GM23248 (cell line): ENCODE measurements around the gene LAMTOR2. TPM values are rescaled to one million over a fixed set of nuclear protein-coding genes. Genes with fewer than 3 reads are reported as not detected.

Experiments
- DNase-seq: peaks from one replicate; pipeline ENCODE4 v3.0.0-alpha.2; 2015
- H2AFZ ChIP-seq: fragments of 200-600 bp; sonication (generic); 2 replicates; pipeline ENCODE4 v1.6.1; 2016; ENCODE audit warnings: antibody characterized with exemption
- H3F3A ChIP-seq: fragments of 200-600 bp; sonication (generic); 2 replicates; pipeline ENCODE4 v1.6.1; 2016; ENCODE audit warnings: mild to moderate bottlenecking, antibody characterized with exemption, mixed run types; ENCODE audit not compliant: insufficient read depth
- H3K27ac ChIP-seq: fragments of 200-600 bp; sonication (generic); 2 replicates; pipeline ENCODE4 v1.5.1; 2016; ENCODE audit warnings: mild to moderate bottlenecking
- H3K27me3 ChIP-seq: fragments of 200-600 bp; sonication (generic); replicated peaks from 2 replicates; pipeline ENCODE4 v1.6.1; 2016; ENCODE audit warnings: mild to moderate bottlenecking; ENCODE audit not compliant: insufficient read depth
- H3K36me3 ChIP-seq: fragments of 200-600 bp; sonication (generic); 2 replicates; pipeline ENCODE4 v1.6.1; 2016; ENCODE audit warnings: low read depth, mild to moderate bottlenecking
- H3K4me1 ChIP-seq: fragments of 200-600 bp; sonication (generic); 2 replicates; pipeline ENCODE4 v1.6.1; 2016; ENCODE audit warnings: mild to moderate bottlenecking; ENCODE audit not compliant: insufficient read depth
- H3K4me2 ChIP-seq: fragments of 200-600 bp; sonication (generic); one replicate; pipeline ENCODE4 v1.6.1; 2016; ENCODE audit warnings: mild to moderate bottlenecking; ENCODE audit not compliant: unreplicated experiment
- H3K4me3 ChIP-seq: fragments of 200-600 bp; sonication (generic); 2 replicates; pipeline ENCODE4 v1.5.1; 2016; ENCODE audit warnings: mild to moderate bottlenecking
- H3K79me2 ChIP-seq: fragments of 200-600 bp; sonication (generic); 2 replicates; pipeline ENCODE4 v1.6.1; 2016; ENCODE audit warnings: mild to moderate bottlenecking; ENCODE audit not compliant: insufficient read depth
- H3K9ac ChIP-seq: fragments of 200-600 bp; sonication (generic); 2 replicates; pipeline ENCODE4 v1.6.1; 2016; ENCODE audit warnings: mild to moderate bottlenecking
- H3K9me2 ChIP-seq: fragments of 200-600 bp; sonication (generic); 2 replicates; pipeline ENCODE4 v1.6.1; 2016; ENCODE audit warnings: mixed run types, mild to moderate bottlenecking, moderate library complexity; ENCODE audit not compliant: insufficient read depth
- H3K9me3 ChIP-seq: fragments of 200-600 bp; sonication (generic); one replicate; pipeline ENCODE4 v1.6.1; 2017; ENCODE audit warnings: low read depth
- H4K20me1 ChIP-seq: fragments of 200-600 bp; sonication (generic); 2 replicates; pipeline ENCODE4 v1.6.0; 2016; ENCODE audit not compliant: insufficient read depth
- EZH2 ChIP-seq: fragments of 200-600 bp; sonication (generic); IDR thresholded peaks from 2 replicates; pipeline ENCODE4 v1.6.1; 2018; ENCODE audit warnings: antibody characterized with exemption, mild to moderate bottlenecking; ENCODE audit not compliant: insufficient read depth, poor library complexity, severe bottlenecking
- EZH2phosphoT487 ChIP-seq: fragments of 200-600 bp; sonication (generic); IDR thresholded peaks from 2 replicates; pipeline ENCODE4 v1.6.1; 2018; ENCODE audit warnings: antibody characterized with exemption, moderate library complexity, mild to moderate bottlenecking, low read depth; ENCODE audit not compliant: insufficient read depth
- WGBS, 2 experiments: methylation state at CpG; one replicate each; pipeline ENCODE4 v1.1.6; 2015 to 2017; ENCODE audit warnings: low lambda C conversion rate in 2 of 2, low coverage in 1 of 2; ENCODE audit errors: missing lambda C conversion rate in 2 of 2; 5-methylcytosine and 5-hydroxymethylcytosine counted together
- in situ Hi-C: fragments of 300-500 bp; cut with MboI; formaldehyde crosslinking; loops from 2 replicates; pipeline ENCODE4 v1.15.0; 2020
- polyA plus RNA-seq: library from polyadenylated mRNA; unstranded; fragments of >200 nt; fragmentation: Nextera tagmentation; extraction: Ambion mirVana; gene quantifications from 2 replicates; pipeline ENCODE4 v1.2.1, GENCODE V29; 2016
- total RNA-seq: library from RNA; depleted of rRNA; stranded (reverse); fragments of >200 nt; shearing (Covaris generic); gene quantifications from 2 replicates; pipeline ENCODE4 v1.2.3, GENCODE V29; 2014; rRNA removed

LAMTOR2 gene
- total and polyA plus RNA-seq, 2 experiments from 2014 or later, result 41.3 to 143 TPM

- peaks cover 9% of the 10 kb centered on the region for H3F3A ChIP-seq
- H3K9me2 ChIP-seq, result no peaks in the 10 kb centered on the region
- peak; percentile 97 for DNase-seq
- TF ChIP-seq EZH2 (no peak), EZH2phosphoT487 (no peak)
- no peaks in the 10 kb centered on the region for H3K9me3 ChIP-seq
- H3K4me3 ChIP-seq, result peak overlapping the region; percentile 63
- no peaks in the 10 kb centered on the region for H4K20me1 ChIP-seq
- 12 to 15% methylated on average over 15 of the region's 15 CpGs for WGBS, 2 experiments
- peaks cover 49% of the 10 kb centered on the region for H3K4me1 ChIP-seq
- no peak overlapping the region for H2AFZ ChIP-seq
- H3K36me3 ChIP-seq, result no peaks in the 10 kb centered on the region
- peaks cover 15% of the 10 kb centered on the region for H3K79me2 ChIP-seq
- no peaks in the 10 kb centered on the region for H3K27me3 ChIP-seq
- in situ Hi-C loops, result no loop called here
- H3K9ac ChIP-seq, result peak overlapping the region; percentile 97
- H3K4me2 ChIP-seq, result peak overlapping the region; percentile 77
- H3K27ac ChIP-seq, result peak overlapping the region; percentile 99
These were observed 49.7 kb downstream of the LAMTOR2 start for GRCh38 chr1:156104065-156104810.

- peaks cover 15% of the 10 kb centered on the region for H3K79me2 ChIP-seq
- no peaks in the 10 kb centered on the region for H4K20me1 ChIP-seq
- peak; percentile 92 for DNase-seq
- WGBS, 2 experiments, result 13 to 18% methylated on average over 10 to 11 of the region's 11 CpGs
- peak overlapping the region; percentile 30; the same call in 1 of the 2 replicates for H2AFZ ChIP-seq
- TF ChIP-seq EZH2phosphoT487, result no peak
- TF ChIP-seq EZH2, result no peak
- no peaks in the 10 kb centered on the region for H3K36me3 ChIP-seq
- no peaks in the 10 kb centered on the region for H3K27me3 ChIP-seq
- H3K9me3 ChIP-seq, result no peaks in the 10 kb centered on the region
- H3K27ac ChIP-seq, result peak overlapping the region; percentile 99
- peak overlapping the region; percentile 97 for H3K9ac ChIP-seq
- no peaks in the 10 kb centered on the region for H3K9me2 ChIP-seq
- H3K4me3 ChIP-seq, result peak overlapping the region; percentile 52
- H3F3A ChIP-seq, result peaks cover 9% of the 10 kb centered on the region
- peak overlapping the region; percentile 77 for H3K4me2 ChIP-seq
- in situ Hi-C loops, result no loop called here
- H3K4me1 ChIP-seq, result peaks cover 49% of the 10 kb centered on the region
These were observed 50.6 kb downstream of the LAMTOR2 start for GRCh38 chr1:156104861-156105832.

GRCh38 chr1:156106624-156107488 is 52.3 kb downstream of the LAMTOR2 start:
- in situ Hi-C loops, result no loop called here
- 14 to 15% methylated on average over 14 of the region's 14 CpGs for WGBS, 2 experiments
- H3K27me3 ChIP-seq, result no peaks in the 10 kb centered on the region
- H3K4me3 ChIP-seq, result peak overlapping the region; percentile 34
- peak overlapping the region; percentile 59 for H3K4me2 ChIP-seq
- H3K36me3 ChIP-seq, result no peaks in the 10 kb centered on the region
- H2AFZ ChIP-seq, result peak overlapping the region; percentile 24; the same call in 1 of the 2 replicates
- peak overlapping the region; percentile 99 for H3K27ac ChIP-seq
- no peaks in the 10 kb centered on the region for H4K20me1 ChIP-seq
- peak; percentile 77 for DNase-seq
- peak overlapping the region; percentile 97 for H3K9ac ChIP-seq
- H3F3A ChIP-seq, result peaks cover 9% of the 10 kb centered on the region
- peaks cover 15% of the 10 kb centered on the region for H3K79me2 ChIP-seq
- TF ChIP-seq EZH2phosphoT487 (no peak), EZH2 (no peak)
- H3K9me2 ChIP-seq, result no peaks in the 10 kb centered on the region
- H3K4me1 ChIP-seq, result peaks cover 46% of the 10 kb centered on the region
- no peaks in the 10 kb centered on the region for H3K9me3 ChIP-seq

GRCh38 chr1:156108057-156108456 is 53.5 kb downstream of the LAMTOR2 start:
- no peak overlapping the region for H3K4me3 ChIP-seq
- no peak overlapping the region for H3K9ac ChIP-seq
- no peaks in the 10 kb centered on the region for H4K20me1 ChIP-seq
- TF ChIP-seq EZH2 (no peak), EZH2phosphoT487 (no peak)
- in situ Hi-C loops, result no loop called here
- H2AFZ ChIP-seq, result no peak overlapping the region
- no peak overlapping the region for H3K4me2 ChIP-seq
- 84 to 87% methylated on average over 3 of the region's 3 CpGs for WGBS, 2 experiments
- peaks cover 15% of the 10 kb centered on the region for H3K79me2 ChIP-seq
- H3K9me2 ChIP-seq, result no peaks in the 10 kb centered on the region
- no peaks in the 10 kb centered on the region for H3K9me3 ChIP-seq
- no peak for DNase-seq
- H3K4me1 ChIP-seq, result peaks cover 44% of the 10 kb centered on the region
- H3K36me3 ChIP-seq, result no peaks in the 10 kb centered on the region
- no peak overlapping the region for H3K27ac ChIP-seq
- H3F3A ChIP-seq, result peaks cover 9% of the 10 kb centered on the region
- H3K27me3 ChIP-seq, result no peaks in the 10 kb centered on the region

Other genes starting within 250 kb of the LAMTOR2 start
- gene GON4L, start 197.6 kb upstream of the LAMTOR2 start, total RNA-seq, result 20.4 and 24.4 TPM in 2 replicates
- 24.9 and 30.3 TPM in 2 replicates for gene GON4L, start 197.6 kb upstream of the LAMTOR2 start, polyA plus RNA-seq
- 28.5 and 30.2 TPM in 2 replicates for gene SYT11, start 195.2 kb upstream of the LAMTOR2 start, total RNA-seq
- 16.2 and 18.3 TPM in 2 replicates for gene SYT11, start 195.2 kb upstream of the LAMTOR2 start, polyA plus RNA-seq
- gene RIT1, start 143.4 kb upstream of the LAMTOR2 start, total RNA-seq, result 29.7 and 32.4 TPM in 2 replicates
- 30.5 and 33.1 TPM in 2 replicates for gene RIT1, start 143.4 kb upstream of the LAMTOR2 start, polyA plus RNA-seq
- 24.2 TPM in 2 replicates for gene KHDC4, start 120.4 kb upstream of the LAMTOR2 start, total RNA-seq
- 25.3 and 27.8 TPM in 2 replicates for gene KHDC4, start 120.4 kb upstream of the LAMTOR2 start, polyA plus RNA-seq
- gene RXFP4, start 113.1 kb upstream of the LAMTOR2 start, total RNA-seq, result not detected in 2 replicates
- gene RXFP4, start 113.1 kb upstream of the LAMTOR2 start, polyA plus RNA-seq, result 0.20 and 0.39 TPM in 2 replicates
- gene ARHGEF2, start 76.2 kb upstream of the LAMTOR2 start, total RNA-seq, result 136 and 139 TPM in 2 replicates
- 76.7 and 77.7 TPM in 2 replicates for gene ARHGEF2, start 76.2 kb upstream of the LAMTOR2 start, polyA plus RNA-seq
- gene SSR2, start 33.8 kb upstream of the LAMTOR2 start, total RNA-seq, result 433 and 695 TPM in 2 replicates
- gene SSR2, start 33.8 kb upstream of the LAMTOR2 start, polyA plus RNA-seq, result 318 and 327 TPM in 2 replicates
- 18.4 and 19.0 TPM in 2 replicates for gene UBQLN4, start 984 bp upstream of the LAMTOR2 start, total RNA-seq
- 9.9 and 10.6 TPM in 2 replicates for gene UBQLN4, start 984 bp upstream of the LAMTOR2 start, polyA plus RNA-seq
- not detected in 2 replicates for gene RAB25, start 6.4 kb downstream of the LAMTOR2 start, total RNA-seq
- not detected in 2 replicates for gene RAB25, start 6.4 kb downstream of the LAMTOR2 start, polyA plus RNA-seq
- 0.13 and 0.22 TPM in 2 replicates for gene MEX3A, start 27.7 kb downstream of the LAMTOR2 start, total RNA-seq
- gene MEX3A, start 27.7 kb downstream of the LAMTOR2 start, polyA plus RNA-seq, result 0.05 TPM in 2 replicates
- gene LMNA, start 59.9 kb downstream of the LAMTOR2 start, total RNA-seq, result 1,219 and 1,322 TPM in 2 replicates
- 1,230 and 1,270 TPM in 2 replicates for gene LMNA, start 59.9 kb downstream of the LAMTOR2 start, polyA plus RNA-seq
- gene SEMA4A, start 98.8 kb downstream of the LAMTOR2 start, total RNA-seq, result 1.1 TPM in 1 of 2 replicates, not detected in the other
- 0.35 and 0.51 TPM in 2 replicates for gene SEMA4A, start 98.8 kb downstream of the LAMTOR2 start, polyA plus RNA-seq
- 12.4 and 14.3 TPM in 2 replicates for gene SLC25A44, start 139.3 kb downstream of the LAMTOR2 start, total RNA-seq
- 15.4 and 16.4 TPM in 2 replicates for gene SLC25A44, start 139.3 kb downstream of the LAMTOR2 start, polyA plus RNA-seq
- gene PMF1, start 158.2 kb downstream of the LAMTOR2 start, total RNA-seq, result 42.2 and 44.4 TPM in 2 replicates
- 47.7 and 49.7 TPM in 2 replicates for gene PMF1, start 158.2 kb downstream of the LAMTOR2 start, polyA plus RNA-seq
- not detected in 2 replicates for gene BGLAP, start 187.4 kb downstream of the LAMTOR2 start, total RNA-seq
- gene BGLAP, start 187.4 kb downstream of the LAMTOR2 start, polyA plus RNA-seq, result 0.25 and 0.54 TPM in 2 replicates
- 0.54 and 0.63 TPM in 2 replicates for gene PAQR6, start 193.3 kb downstream of the LAMTOR2 start, total RNA-seq
- gene PAQR6, start 193.3 kb downstream of the LAMTOR2 start, polyA plus RNA-seq, result 0.38 and 0.81 TPM in 2 replicates
- gene SMG5, start 228.0 kb downstream of the LAMTOR2 start, total RNA-seq, result 60.0 and 68.2 TPM in 2 replicates
- 30.7 and 32.2 TPM in 2 replicates for gene SMG5, start 228.0 kb downstream of the LAMTOR2 start, polyA plus RNA-seq
- 0.63 and 1.8 TPM in 2 replicates for gene TMEM79, start 229.5 kb downstream of the LAMTOR2 start, total RNA-seq
- 3.8 and 3.9 TPM in 2 replicates for gene TMEM79, start 229.5 kb downstream of the LAMTOR2 start, polyA plus RNA-seq
- gene GLMP, start 240.9 kb downstream of the LAMTOR2 start, total RNA-seq, result 77.8 and 89.7 TPM in 2 replicates
- 59.9 and 63.8 TPM in 2 replicates for gene GLMP, start 240.9 kb downstream of the LAMTOR2 start, polyA plus RNA-seq
- not detected in 2 replicates for gene VHLL, start 244.5 kb downstream of the LAMTOR2 start, total RNA-seq
- gene VHLL, start 244.5 kb downstream of the LAMTOR2 start, polyA plus RNA-seq, result not detected in 2 replicates